Thoracic aorta (tissue), 2 donors: ENCODE results near the gene RIOX2. TPM values are rescaled to one million over a fixed set of nuclear protein-coding genes. Genes with fewer than 3 reads are reported as not detected.

Experiments used
- ATAC-seq: fragments of 150-250 bp; one replicate; pipeline ENCODE4 v1.8.0; 2017; ENCODE audit warnings: low read depth; ENCODE audit not compliant: insufficient number of reproducible peaks, low FRiP score
- DNase-seq: peaks from one replicate; pipeline ENCODE4 v3.0.0-alpha.2; 2020; ENCODE audit warnings: low spot score
- H3K27ac ChIP-seq, 2 donors: fragments of 200-600 bp; sonication (generic); 1 replicate in 1 of 2; 2 replicates in 1 of 2; pipeline ENCODE4 v1.5.1; 2016; ENCODE audit warnings: mild to moderate bottlenecking in 2 of 2, moderate library complexity in 2 of 2
- H3K27me3 ChIP-seq: fragments of 200-600 bp; sonication (generic); replicated peaks from 2 replicates; pipeline ENCODE4 v1.6.0; 2016; ENCODE audit warnings: mild to moderate bottlenecking; ENCODE audit not compliant: insufficient read depth
- H3K36me3 ChIP-seq: fragments of 200-600 bp; sonication (generic); one replicate; pipeline ENCODE4 v1.5.1; 2016
- H3K4me1 ChIP-seq, 2 donors: fragments of 200-600 bp; sonication (generic); 1 replicate in 1 of 2; 2 replicates in 1 of 2; pipeline versions ENCODE4 v1.5.1 to v1.6.0; 2016; ENCODE audit warnings: low read depth in 2 of 2, mild to moderate bottlenecking in 1 of 2; ENCODE audit not compliant: control insufficient read depth in 1 of 2
- H3K4me3 ChIP-seq: fragments of 200-600 bp; sonication (generic); 2 replicates; pipeline ENCODE4 v1.5.1; 2016; ENCODE audit warnings: mild to moderate bottlenecking
- H3K9me3 ChIP-seq: fragments of 200-600 bp; sonication (generic); 2 replicates; pipeline ENCODE4 v1.5.1; 2016
- total RNA-seq, 2 donors: library from RNA; depleted of rRNA; stranded (reverse); fragments of >200 nt; gene quantifications; one replicate each; pipeline versions ENCODE4 v1.1.0 to v1.2.3, GENCODE V29; 2016
- TF ChIP-seq, protein P1 (sequence below): fragments of 200-600 bp; sonication (generic); IDR thresholded peaks from one replicate; pipeline ENCODE4 v1.5.1; 2019; ENCODE audit warnings: antibody characterized with exemption

Gene RIOX2
- total RNA-seq, 2 donors from 2014 or later, result 14.2 to 24.8 TPM

DNA sequence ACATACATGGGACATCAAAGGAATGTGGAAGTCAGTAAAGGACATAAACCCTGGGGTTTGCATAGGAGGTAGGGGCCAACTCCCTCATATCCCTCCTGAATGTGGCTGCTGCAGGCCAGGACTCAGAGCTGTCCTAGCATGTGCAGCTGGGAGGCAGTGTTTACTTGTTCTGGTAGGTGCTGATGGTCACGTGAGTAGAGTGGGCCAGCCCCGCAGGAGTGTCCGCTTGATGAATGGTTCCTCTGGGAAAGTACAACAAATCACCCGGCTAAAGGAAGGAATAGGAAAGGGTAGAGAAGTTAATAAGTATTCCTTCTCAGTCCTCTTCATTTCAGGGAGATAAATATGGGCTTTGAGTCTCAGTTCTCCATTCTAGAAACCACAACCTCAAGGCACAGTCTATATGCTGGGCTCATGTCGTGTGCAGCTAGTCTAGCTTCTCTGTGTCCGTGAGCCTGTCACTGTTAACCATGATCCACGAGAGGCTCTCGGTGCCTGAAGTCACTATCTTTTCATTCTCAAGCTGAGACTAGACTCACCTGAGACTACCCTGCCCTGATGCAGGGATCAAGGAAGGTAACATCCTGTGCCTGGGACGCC is 17.9 kb downstream of the RIOX2 start:
- no peak for DNase-seq
- Histone ChIP-seq H3K36me3 (peaks cover 24% of the 10 kb centered on the region), H3K27ac (no peak overlapping the region), H3K4me1 (no peaks in the 10 kb centered on the region), H3K4me3 (no peak overlapping the region), H3K9me3 (no peaks in the 10 kb centered on the region), H3K27me3 (no peaks in the 10 kb centered on the region)
- no peak for ATAC-seq
- TF ChIP-seq, protein P1, sequence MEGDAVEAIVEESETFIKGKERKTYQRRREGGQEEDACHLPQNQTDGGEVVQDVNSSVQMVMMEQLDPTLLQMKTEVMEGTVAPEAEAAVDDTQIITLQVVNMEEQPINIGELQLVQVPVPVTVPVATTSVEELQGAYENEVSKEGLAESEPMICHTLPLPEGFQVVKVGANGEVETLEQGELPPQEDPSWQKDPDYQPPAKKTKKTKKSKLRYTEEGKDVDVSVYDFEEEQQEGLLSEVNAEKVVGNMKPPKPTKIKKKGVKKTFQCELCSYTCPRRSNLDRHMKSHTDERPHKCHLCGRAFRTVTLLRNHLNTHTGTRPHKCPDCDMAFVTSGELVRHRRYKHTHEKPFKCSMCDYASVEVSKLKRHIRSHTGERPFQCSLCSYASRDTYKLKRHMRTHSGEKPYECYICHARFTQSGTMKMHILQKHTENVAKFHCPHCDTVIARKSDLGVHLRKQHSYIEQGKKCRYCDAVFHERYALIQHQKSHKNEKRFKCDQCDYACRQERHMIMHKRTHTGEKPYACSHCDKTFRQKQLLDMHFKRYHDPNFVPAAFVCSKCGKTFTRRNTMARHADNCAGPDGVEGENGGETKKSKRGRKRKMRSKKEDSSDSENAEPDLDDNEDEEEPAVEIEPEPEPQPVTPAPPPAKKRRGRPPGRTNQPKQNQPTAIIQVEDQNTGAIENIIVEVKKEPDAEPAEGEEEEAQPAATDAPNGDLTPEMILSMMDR, result no peak

DNA sequence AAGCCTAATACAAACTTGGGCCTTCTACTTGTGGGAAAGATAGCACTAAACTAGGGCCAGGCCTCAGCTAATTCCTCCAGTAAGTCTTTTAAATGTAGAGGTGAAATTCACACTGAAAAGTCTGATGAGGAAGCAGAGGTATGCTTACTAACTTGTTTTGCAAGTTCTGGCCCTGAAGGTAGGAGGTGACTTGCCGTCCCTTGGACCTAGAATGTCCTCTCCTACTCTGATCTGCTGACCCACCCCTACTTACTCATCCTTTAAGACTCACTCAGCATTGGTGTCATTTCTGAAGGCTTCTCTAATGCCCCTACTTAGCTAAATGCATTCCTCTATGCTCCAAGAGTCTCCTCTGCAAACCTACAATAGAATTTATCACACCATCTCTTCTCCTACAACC is 19.4 kb downstream of the RIOX2 start:
- Histone ChIP-seq H3K27me3 (no peaks in the 10 kb centered on the region), H3K4me1 (no peaks in the 10 kb centered on the region), H3K27ac (no peak overlapping the region), H3K36me3 (peaks cover 31% of the 10 kb centered on the region), H3K4me3 (no peak overlapping the region), H3K9me3 (no peaks in the 10 kb centered on the region)
- no peak for DNase-seq
- ATAC-seq, result no peak
- TF ChIP-seq, protein P1, result no peak

DNA sequence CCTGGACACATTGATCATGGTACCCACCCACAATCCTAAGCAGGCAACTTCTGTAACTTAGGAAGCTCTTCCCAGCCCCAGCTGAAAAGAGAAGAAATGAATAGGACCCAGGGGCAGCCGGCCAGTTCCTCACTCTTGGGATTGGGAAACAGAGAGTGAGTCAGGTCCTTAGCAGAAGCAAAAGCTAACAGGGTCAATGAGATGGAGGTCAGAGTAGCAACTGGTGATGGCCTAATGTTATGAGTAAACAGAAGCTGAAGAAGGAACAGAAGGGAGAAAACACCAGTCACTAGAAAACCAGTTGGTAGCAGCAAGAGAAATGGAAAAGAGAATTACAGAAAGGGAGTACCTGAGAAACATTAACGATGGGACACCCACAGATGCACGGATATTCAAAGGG is 20.0 kb downstream of the RIOX2 start:
- TF ChIP-seq, protein P1, result no peak
- H3K27me3 ChIP-seq, result no peaks in the 10 kb centered on the region
- H3K4me1 ChIP-seq, result no peaks in the 10 kb centered on the region
- H3K9me3 ChIP-seq, result no peaks in the 10 kb centered on the region
- H3K27ac ChIP-seq, result no peak overlapping the region
- ATAC-seq, result no peak
- peaks cover 31% of the 10 kb centered on the region for H3K36me3 ChIP-seq
- DNase-seq, result no peak
- no peak overlapping the region for H3K4me3 ChIP-seq

DNA sequence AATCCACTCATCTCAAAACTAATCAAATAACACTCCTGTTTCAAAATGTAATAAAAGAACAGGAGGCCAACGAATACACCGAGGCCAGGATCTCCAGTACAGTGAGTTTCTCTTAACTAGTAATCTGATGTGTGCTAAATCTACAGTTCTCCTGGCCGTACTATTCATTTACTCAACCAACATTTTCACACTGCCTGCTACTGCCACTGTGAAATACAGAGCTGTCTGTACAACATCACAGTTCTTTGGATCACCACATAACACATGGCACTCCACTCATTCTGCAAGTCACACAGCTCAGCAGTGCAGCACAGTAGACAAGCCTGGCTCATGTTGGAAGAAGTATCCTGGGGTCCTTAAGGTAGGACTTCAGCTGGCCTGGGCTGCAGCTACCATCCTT is 21.9 kb downstream of the RIOX2 start:
- Histone ChIP-seq H3K27me3 (no peaks in the 10 kb centered on the region), H3K27ac (no peak overlapping the region), H3K4me3 (no peak overlapping the region), H3K36me3 (peaks cover 31% of the 10 kb centered on the region), H3K9me3 (no peaks in the 10 kb centered on the region), H3K4me1 (no peaks in the 10 kb centered on the region)
- TF ChIP-seq, protein P1, result no peak
- ATAC-seq (no peak), DNase-seq (no peak)

DNA sequence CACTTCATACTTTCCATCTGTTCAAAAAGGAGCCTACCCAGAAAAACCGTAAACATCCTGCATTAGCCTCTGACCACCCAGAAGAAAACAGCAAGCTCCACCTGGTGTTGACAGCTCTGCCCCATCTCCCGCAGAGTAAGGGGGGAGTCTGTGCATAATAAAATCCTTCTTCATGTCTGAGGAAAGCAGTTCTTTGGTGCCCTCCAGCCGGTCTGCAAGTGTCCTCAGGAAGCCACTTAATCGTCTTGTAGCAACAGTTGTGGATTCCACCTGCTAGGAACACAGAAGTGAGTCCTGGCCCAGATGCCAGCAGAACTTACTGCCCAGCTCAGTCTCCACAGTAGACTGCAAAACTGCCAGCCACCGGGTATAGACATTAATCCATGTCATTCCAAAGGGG is 22.5 kb downstream of the RIOX2 start:
- Histone ChIP-seq H3K27me3 (no peaks in the 10 kb centered on the region), H3K9me3 (no peaks in the 10 kb centered on the region), H3K36me3 (peaks cover 31% of the 10 kb centered on the region), H3K4me1 (no peaks in the 10 kb centered on the region), H3K4me3 (no peak overlapping the region), H3K27ac (no peak overlapping the region)
- TF ChIP-seq, protein P1, result no peak
- DNase-seq, result no peak
- ATAC-seq, result no peak
